Smooth muscle cell (in vitro differentiated cells): ENCODE measurements around the gene SZRD1. TPM values are rescaled to one million over a fixed set of nuclear protein-coding genes. Genes with fewer than 3 reads are reported as not detected.
A peak's percentile ranks its signal among the peaks of the same experiment; 100 is the strongest.

ENCODE experiments used
- DNase-seq: peaks from one replicate; lab custom pipeline; 2025; ENCODE audit not compliant: unreplicated experiment; lab: John Stamatoyannopoulos, UW
- H2AFZ ChIP-seq: fragments of 200-600 bp; sonication (generic); 2 replicates; pipeline ENCODE4 v1.6.0; 2016; ENCODE audit warnings: antibody characterized with exemption, low read depth, mild to moderate bottlenecking
- H3F3A ChIP-seq: fragments of 200-600 bp; sonication (generic); 2 replicates; pipeline ENCODE4 v1.6.0; 2017; ENCODE audit warnings: antibody characterized with exemption, low read depth
- H3K27ac ChIP-seq: fragments of 200-600 bp; sonication (generic); 2 replicates; pipeline ENCODE4 v1.5.1; 2016; ENCODE audit warnings: low read depth, mild to moderate bottlenecking
- H3K27me3 ChIP-seq: fragments of 200-600 bp; sonication (generic); 2 replicates; pipeline ENCODE4 v1.6.1; 2016; ENCODE audit warnings: low read depth, mild to moderate bottlenecking
- H3K36me3 ChIP-seq: fragments of 200-600 bp; sonication (generic); 2 replicates; pipeline ENCODE4 v1.5.1; 2016; ENCODE audit warnings: low read depth
- H3K4me1 ChIP-seq: fragments of 200-600 bp; sonication (generic); 2 replicates; pipeline ENCODE4 v1.5.1; 2016; ENCODE audit warnings: low read depth
- H3K4me2 ChIP-seq: fragments of 200-600 bp; sonication (generic); 2 replicates; pipeline ENCODE4 v1.6.0; 2016; ENCODE audit warnings: mild to moderate bottlenecking
- H3K4me3 ChIP-seq: fragments of 200-600 bp; sonication (generic); 2 replicates; pipeline ENCODE4 v1.5.1; 2016; ENCODE audit warnings: mild to moderate bottlenecking
- H3K79me2 ChIP-seq: fragments of 200-600 bp; sonication (generic); 2 replicates; pipeline ENCODE4 v1.6.0; 2016; ENCODE audit warnings: low read depth, mild to moderate bottlenecking
- H3K9ac ChIP-seq: fragments of 200-600 bp; sonication (generic); 2 replicates; pipeline ENCODE4 v1.6.0; 2016; ENCODE audit warnings: low read depth
- H3K9me3 ChIP-seq: fragments of 200-600 bp; sonication (generic); replicated peaks from 2 replicates; pipeline ENCODE4 v1.5.1; 2016; ENCODE audit warnings: low read depth
- H4K20me1 ChIP-seq: fragments of 200-600 bp; sonication (generic); 2 replicates; pipeline ENCODE4 v1.6.0; 2016; ENCODE audit warnings: low read depth
- WGBS: methylation state at CpG from one replicate; pipeline ENCODE4 v1.1.7; 2016; ENCODE audit warnings: low lambda C conversion rate; 5-methylcytosine and 5-hydroxymethylcytosine counted together
- polyA plus RNA-seq: library from polyadenylated mRNA; unstranded; fragments of >200 nt; fragmentation: Nextera tagmentation; extraction: Ambion mirVana; gene quantifications from 2 replicates; pipeline ENCODE4 v1.2.1, GENCODE V29; 2016
- total RNA-seq: library from RNA; depleted of rRNA; stranded (reverse); fragments of >200 nt; gene quantifications from 2 replicates; pipeline ENCODE4 v1.2.3, GENCODE V29; 2014
- TF ChIP-seq, protein P1 (sequence below): fragments of 200-600 bp; sonication (generic); IDR thresholded peaks from 2 replicates; pipeline ENCODE4 v1.5.1; 2017; ENCODE audit warnings: borderline replicate concordance, mild to moderate bottlenecking, antibody characterized with exemption; ENCODE audit not compliant: insufficient read depth, poor library complexity, severe bottlenecking

SZRD1 gene
- total and polyA plus RNA-seq, 2 experiments from 2014 or later, result 45.3 to 56.4 TPM

DNA sequence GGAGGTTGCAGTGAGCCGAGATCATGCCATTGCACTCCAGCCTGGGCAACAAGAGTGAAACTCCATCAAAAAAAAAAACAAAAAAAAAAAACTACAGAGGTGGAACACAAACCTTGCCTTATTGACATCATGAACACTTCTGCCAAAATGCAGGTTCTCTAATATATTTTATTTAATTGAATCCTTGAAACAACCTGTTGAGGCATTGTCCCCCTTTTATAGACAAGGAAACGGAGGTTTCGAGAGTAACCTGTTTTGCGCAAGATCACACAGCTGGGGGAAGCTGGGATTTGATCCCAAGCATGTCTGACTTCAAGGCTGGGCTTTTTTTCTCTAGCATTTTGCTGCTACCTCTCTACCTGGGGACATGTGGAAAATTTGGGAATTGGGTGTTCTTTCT lies 2.8 kb downstream of the SZRD1 start:
- no peaks in the 10 kb centered on the region for H3K9me3 ChIP-seq
- no peak overlapping the region for H3K9ac ChIP-seq
- H3K4me3 ChIP-seq, result no peak overlapping the region
- H3K36me3 ChIP-seq, result no peaks in the 10 kb centered on the region
- H3F3A ChIP-seq, result peaks cover under 1% of the 10 kb centered on the region
- H3K27ac ChIP-seq, result no peak overlapping the region
- TF ChIP-seq, protein P1, sequence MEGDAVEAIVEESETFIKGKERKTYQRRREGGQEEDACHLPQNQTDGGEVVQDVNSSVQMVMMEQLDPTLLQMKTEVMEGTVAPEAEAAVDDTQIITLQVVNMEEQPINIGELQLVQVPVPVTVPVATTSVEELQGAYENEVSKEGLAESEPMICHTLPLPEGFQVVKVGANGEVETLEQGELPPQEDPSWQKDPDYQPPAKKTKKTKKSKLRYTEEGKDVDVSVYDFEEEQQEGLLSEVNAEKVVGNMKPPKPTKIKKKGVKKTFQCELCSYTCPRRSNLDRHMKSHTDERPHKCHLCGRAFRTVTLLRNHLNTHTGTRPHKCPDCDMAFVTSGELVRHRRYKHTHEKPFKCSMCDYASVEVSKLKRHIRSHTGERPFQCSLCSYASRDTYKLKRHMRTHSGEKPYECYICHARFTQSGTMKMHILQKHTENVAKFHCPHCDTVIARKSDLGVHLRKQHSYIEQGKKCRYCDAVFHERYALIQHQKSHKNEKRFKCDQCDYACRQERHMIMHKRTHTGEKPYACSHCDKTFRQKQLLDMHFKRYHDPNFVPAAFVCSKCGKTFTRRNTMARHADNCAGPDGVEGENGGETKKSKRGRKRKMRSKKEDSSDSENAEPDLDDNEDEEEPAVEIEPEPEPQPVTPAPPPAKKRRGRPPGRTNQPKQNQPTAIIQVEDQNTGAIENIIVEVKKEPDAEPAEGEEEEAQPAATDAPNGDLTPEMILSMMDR, result no peak
- H3K79me2 ChIP-seq, result peaks cover 71% of the 10 kb centered on the region
- H4K20me1 ChIP-seq, result peaks cover 72% of the 10 kb centered on the region
- no peak for DNase-seq
- H3K4me1 ChIP-seq, result peaks cover 10% of the 10 kb centered on the region
- no peak overlapping the region for H2AFZ ChIP-seq
- WGBS, result 100% methylated on average over 4 of the region's 4 CpGs
- no peak overlapping the region for H3K4me2 ChIP-seq
- no peaks in the 10 kb centered on the region for H3K27me3 ChIP-seq

DNA sequence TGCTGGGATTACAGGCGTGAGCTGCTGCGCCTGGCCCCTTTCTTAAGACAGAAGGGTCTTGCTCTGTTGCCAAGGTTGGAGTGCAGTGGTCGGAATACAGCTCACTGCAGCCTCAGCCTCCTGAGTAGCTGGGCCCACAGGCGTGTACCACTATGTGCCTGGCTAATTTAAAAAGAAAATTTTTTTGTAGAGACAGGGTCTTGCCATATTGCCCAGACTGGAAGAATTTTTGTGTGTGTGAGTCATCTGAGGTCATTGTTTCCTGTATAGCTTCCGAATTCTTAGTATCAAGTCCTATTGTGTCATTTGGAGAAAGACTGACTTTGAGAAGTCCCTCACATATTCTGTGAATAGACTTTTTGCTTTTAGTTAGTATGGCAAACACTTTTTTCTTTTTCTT lies 4.7 kb downstream of the SZRD1 start:
- Histone ChIP-seq H3F3A (peaks cover 11% of the 10 kb centered on the region), H3K4me3 (no peak overlapping the region), H2AFZ (no peak overlapping the region), H3K9me3 (no peaks in the 10 kb centered on the region), H4K20me1 (peaks cover 91% of the 10 kb centered on the region), H3K27me3 (no peaks in the 10 kb centered on the region), H3K36me3 (no peaks in the 10 kb centered on the region), H3K4me2 (no peak overlapping the region), H3K4me1 (peaks cover 22% of the 10 kb centered on the region), H3K27ac (peak overlapping the region; percentile 16), H3K79me2 (peaks cover 90% of the 10 kb centered on the region), H3K9ac (no peak overlapping the region)
- DNase-seq, result no peak
- TF ChIP-seq, protein P1, result no peak
- 82% methylated on average over 5 of the region's 5 CpGs for WGBS

DNA sequence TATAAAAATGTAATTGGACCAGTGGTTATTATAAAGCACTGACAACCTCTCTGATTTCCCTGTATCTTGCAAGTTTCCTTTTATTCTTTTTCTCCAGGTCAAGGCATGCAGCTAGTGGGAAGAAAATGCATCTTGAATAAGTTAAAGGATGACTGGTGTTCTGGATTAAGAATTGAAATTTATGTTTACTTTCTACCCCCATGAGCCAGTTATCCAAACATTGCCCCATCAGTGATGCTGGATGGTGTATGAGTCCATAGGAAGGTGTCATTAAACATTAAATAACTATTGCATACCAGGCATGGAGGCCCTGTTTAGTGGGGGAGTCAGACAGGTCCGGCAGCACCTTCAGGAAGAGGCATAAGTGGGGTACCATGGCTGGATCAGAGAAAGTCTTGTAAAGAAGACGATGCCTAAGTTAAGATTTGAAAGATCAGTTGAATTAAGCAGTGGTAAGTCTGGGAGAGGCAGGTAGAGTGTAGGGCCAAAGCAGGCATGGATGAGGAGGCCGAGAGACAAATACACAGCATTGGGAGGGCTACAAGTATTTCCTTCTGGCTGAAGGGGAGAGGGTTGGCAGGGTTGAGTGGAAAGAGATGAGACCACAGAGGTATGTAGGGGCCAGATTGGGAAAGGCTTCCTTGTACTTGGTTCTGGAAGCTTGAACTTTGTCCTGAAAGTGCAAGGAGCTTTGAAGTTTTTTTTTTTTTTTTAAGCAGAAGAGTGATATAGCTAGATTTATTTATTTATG lies 5.7 kb downstream of the SZRD1 start:
- no peak overlapping the region for H3K27ac ChIP-seq
- peaks cover 22% of the 10 kb centered on the region for H3K4me1 ChIP-seq
- H3K4me3 ChIP-seq, result no peak overlapping the region
- peaks cover 100% of the 10 kb centered on the region for H3K79me2 ChIP-seq
- 97% methylated on average over 3 of the region's 3 CpGs for WGBS
- TF ChIP-seq, protein P1, result no peak
- peaks cover 100% of the 10 kb centered on the region for H4K20me1 ChIP-seq
- peaks cover 11% of the 10 kb centered on the region for H3F3A ChIP-seq
- DNase-seq, result no peak
- H3K9me3 ChIP-seq, result no peaks in the 10 kb centered on the region
- H3K4me2 ChIP-seq, result no peak overlapping the region
- H2AFZ ChIP-seq, result no peak overlapping the region
- H3K36me3 ChIP-seq, result no peaks in the 10 kb centered on the region
- H3K9ac ChIP-seq, result no peak overlapping the region
- no peaks in the 10 kb centered on the region for H3K27me3 ChIP-seq

DNA sequence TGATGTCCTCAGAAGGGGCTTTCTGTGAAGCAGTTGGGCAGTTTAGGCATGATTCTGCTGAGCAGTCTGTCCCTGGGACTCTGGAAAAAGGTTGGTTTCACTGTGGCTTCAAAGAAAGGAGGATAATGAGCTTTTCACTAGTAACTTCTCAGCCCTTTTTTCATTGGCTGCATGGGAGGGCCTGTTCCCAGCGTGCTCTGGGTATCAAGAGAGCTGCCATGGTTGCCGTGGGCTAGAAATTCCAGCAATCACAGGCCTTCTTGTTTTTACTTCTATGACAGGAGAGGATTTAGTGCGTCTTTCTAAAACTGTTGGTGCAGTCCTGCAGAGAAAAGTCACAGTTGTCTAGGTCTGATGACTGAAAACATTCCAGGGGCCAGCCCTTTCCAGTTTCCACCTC lies 7.2 kb downstream of the SZRD1 start:
- H3K27ac ChIP-seq, result peak overlapping the region; percentile 53
- TF ChIP-seq, protein P1, result no peak
- peaks cover 11% of the 10 kb centered on the region for H3F3A ChIP-seq
- WGBS, result 65% methylated on average over 3 of the region's 3 CpGs
- peaks cover 100% of the 10 kb centered on the region for H4K20me1 ChIP-seq
- no peaks in the 10 kb centered on the region for H3K27me3 ChIP-seq
- no peak overlapping the region for H3K4me2 ChIP-seq
- no peak overlapping the region for H3K4me3 ChIP-seq
- peaks cover 100% of the 10 kb centered on the region for H3K79me2 ChIP-seq
- no peak for DNase-seq
- no peaks in the 10 kb centered on the region for H3K36me3 ChIP-seq
- no peaks in the 10 kb centered on the region for H3K9me3 ChIP-seq
- peaks cover 12% of the 10 kb centered on the region for H3K4me1 ChIP-seq
- H3K9ac ChIP-seq, result no peak overlapping the region
- H2AFZ ChIP-seq, result no peak overlapping the region
